Thymus (tissue), 11 donors: ENCODE results near the gene ABCG4. TPM values are rescaled to one million over a fixed set of nuclear protein-coding genes. Genes with fewer than 3 reads are reported as not detected.

ENCODE experiments used
- DNase-seq, 9 donors: peaks; one replicate each; pipeline ENCODE4 v3.0.0-alpha.2; 2013; ENCODE audit warnings: low spot score in 9 of 9, low read depth in 6 of 9, missing footprints in 1 of 9
- H3K27ac ChIP-seq, 2 donors: one replicate each; pipeline ENCODE4 v1.5.1; 2013; ENCODE audit warnings: control low read depth in 1 of 2, low read depth in 1 of 2, low read length in 1 of 2, mild to moderate bottlenecking in 1 of 2, moderate library complexity in 1 of 2
- H3K27me3 ChIP-seq, 2 donors: one replicate each; pipeline ENCODE4 v1.5.1; 2013; ENCODE audit warnings: low read length in 1 of 2; ENCODE audit not compliant: control insufficient read depth in 2 of 2, insufficient read depth in 1 of 2
- H3K36me3 ChIP-seq, 2 donors: one replicate each; pipeline ENCODE4 v1.5.1; 2013; ENCODE audit warnings: low read length in 1 of 2, mild to moderate bottlenecking in 1 of 2, moderate library complexity in 1 of 2; ENCODE audit not compliant: control insufficient read depth in 2 of 2, insufficient read depth in 2 of 2
- H3K4me1 ChIP-seq, 2 donors: one replicate each; pipeline ENCODE4 v1.5.1; 2013; ENCODE audit warnings: low read length in 2 of 2; ENCODE audit not compliant: control insufficient read depth in 2 of 2, insufficient read depth in 2 of 2
- H3K4me3 ChIP-seq, 2 donors: one replicate each; pipeline ENCODE4 v1.5.1; 2013; ENCODE audit warnings: low read length in 2 of 2, control low read depth in 1 of 2, mild to moderate bottlenecking in 1 of 2
- H3K9me3 ChIP-seq, 2 donors: one replicate each; pipeline ENCODE4 v1.5.1; 2013; ENCODE audit warnings: low read length in 1 of 2, mild to moderate bottlenecking in 1 of 2; ENCODE audit not compliant: control insufficient read depth in 2 of 2, insufficient read depth in 1 of 2
- WGBS: extraction: QIAGEN DNeasy Blood & Tissue Kit; methylation state at CpG from one replicate; pipeline ENCODE4 v1.1.7; 2013; 5-methylcytosine and 5-hydroxymethylcytosine counted together
- polyA plus RNA-seq: library from polyadenylated mRNA; stranded (reverse); fragments of 200-250 nt; gene quantifications from one replicate; pipeline ENCODE4 v1.2.3, GENCODE V29; 2013
- total RNA-seq: library from RNA; stranded (reverse); fragments of 120-200 nt; gene quantifications from one replicate; pipeline ENCODE4 v1.2.4, GENCODE V29; 2013
- donor health status: healthy.

The ABCG4 gene
- total and polyA plus RNA-seq, 2 donors = 0.28 to 2.8 TPM

GRCh38 chr11:119145551-119145950 lies 3.3 kb upstream of the ABCG4 start:
- 71% methylated on average over 3 of the region's 3 CpGs for WGBS
- Histone ChIP-seq H3K36me3 (no peaks in the 10 kb centered on the region), H3K27me3 (peaks cover 15 to 49% of the 10 kb centered on the region in 2 donors), H3K4me3 (no peak overlapping the region), H3K4me1 (peaks cover 18 to 23% of the 10 kb centered on the region in 2 donors), H3K27ac (no peak overlapping the region), H3K9me3 (no peaks in the 10 kb centered on the region)
- no peak for DNase-seq

GRCh38 chr11:119147604-119148333 lies 1.1 kb upstream of the ABCG4 start:
- 32% methylated on average over 6 of the region's 6 CpGs for WGBS
- Histone ChIP-seq H3K9me3 (no peaks in the 10 kb centered on the region), H3K27ac (peak overlapping the region; percentile 56 to 88), H3K27me3 (peaks cover 24 to 63% of the 10 kb centered on the region in 2 donors), H3K36me3 (no peaks in the 10 kb centered on the region), H3K4me1 (peaks cover 23 to 29% of the 10 kb centered on the region in 2 donors), H3K4me3 (peak overlapping the region in 1 of 2 donors; percentile 63)
- peak; percentile 70 to 95 (median 85) for DNase-seq

- H3K4me1 ChIP-seq = peaks cover 23 to 29% of the 10 kb centered on the region in 2 donors
- peak overlapping the region; percentile 50 to 63 for H3K4me3 ChIP-seq
- H3K27ac ChIP-seq = peak overlapping the region in 1 of 2 donors; percentile 88
- H3K27me3 ChIP-seq = peaks cover 22 to 70% of the 10 kb centered on the region in 2 donors
- H3K36me3 ChIP-seq = no peaks in the 10 kb centered on the region
- WGBS = 1% methylated on average over 16 of the region's 16 CpGs
- no peaks in the 10 kb centered on the region for H3K9me3 ChIP-seq
- peak in 1 of 9 donors; percentile 53 for DNase-seq
Observed at GRCh38 chr11:119148720-119149017, 183 bp upstream of the ABCG4 start.

GRCh38 chr11:119149786-119150275 lies 979 bp downstream of the ABCG4 start:
- DNase-seq = no peak
- H3K4me3 ChIP-seq = peak overlapping the region; percentile 50 to 63
- WGBS = 20% methylated on average over 33 of the region's 33 CpGs
- H3K4me1 ChIP-seq = peaks cover 23 to 29% of the 10 kb centered on the region in 2 donors
- no peaks in the 10 kb centered on the region for H3K9me3 ChIP-seq
- no peak overlapping the region for H3K27ac ChIP-seq
- H3K36me3 ChIP-seq = no peaks in the 10 kb centered on the region
- peaks cover 22 to 78% of the 10 kb centered on the region in 2 donors for H3K27me3 ChIP-seq

GRCh38 chr11:119152043-119152442 lies 3.2 kb downstream of the ABCG4 start:
- Histone ChIP-seq H3K9me3 (no peaks in the 10 kb centered on the region), H3K36me3 (no peaks in the 10 kb centered on the region), H3K4me3 (no peak overlapping the region), H3K27ac (no peak overlapping the region), H3K4me1 (peaks cover 27 to 29% of the 10 kb centered on the region in 2 donors), H3K27me3 (peaks cover 22 to 82% of the 10 kb centered on the region in 2 donors)
- 82% methylated on average over 9 of the region's 9 CpGs for WGBS
- peak in 1 of 9 donors; percentile 41 for DNase-seq

- Histone ChIP-seq H3K4me1 (peaks cover 24 to 26% of the 10 kb centered on the region in 2 donors), H3K27me3 (peaks cover 22 to 83% of the 10 kb centered on the region in 2 donors), H3K4me3 (no peak overlapping the region), H3K9me3 (no peaks in the 10 kb centered on the region), H3K36me3 (no peaks in the 10 kb centered on the region), H3K27ac (no peak overlapping the region)
- DNase-seq = no peak
- WGBS = 97% methylated on average over 4 of the region's 4 CpGs
Observed at GRCh38 chr11:119152604-119153003, 3.8 kb downstream of the ABCG4 start.

GRCh38 chr11:119153049-119153818 lies 4.4 kb downstream of the ABCG4 start:
- Histone ChIP-seq H3K4me1 (peaks cover 20% of the 10 kb centered on the region in 2 donors), H3K27me3 (peaks cover 22 to 80% of the 10 kb centered on the region in 2 donors), H3K9me3 (no peaks in the 10 kb centered on the region), H3K4me3 (no peak overlapping the region), H3K27ac (no peak overlapping the region), H3K36me3 (peaks cover 0 to under 1% of the 10 kb centered on the region in 2 donors)
- DNase-seq = no peak
- WGBS = 92% methylated on average over 9 of the region's 9 CpGs

- H3K27me3 ChIP-seq = peaks cover 22 to 72% of the 10 kb centered on the region in 2 donors
- 96% methylated on average over 6 of the region's 6 CpGs for WGBS
- peaks cover 13 to 18% of the 10 kb centered on the region in 2 donors for H3K4me1 ChIP-seq
- no peaks in the 10 kb centered on the region for H3K9me3 ChIP-seq
- DNase-seq = no peak
- no peak overlapping the region for H3K4me3 ChIP-seq
- no peak overlapping the region for H3K27ac ChIP-seq
- H3K36me3 ChIP-seq = peaks cover 0 to 3% of the 10 kb centered on the region in 2 donors
Observed at GRCh38 chr11:119154178-119154577, 5.3 kb downstream of the ABCG4 start.
